RKO (cell line): ENCODE data around the gene KIF2C.
"Not testable (repeated sequence)": the region's sequence is repeated elsewhere in the genome, so short reads cannot be mapped to it uniquely, and the experiment has no call there.

Experiments
- DNase-seq: peaks from one replicate; pipeline ENCODE4 v3.0.0-alpha.2; 2016; ENCODE audit warnings: low spot score

Gene KIF2C

DNA sequence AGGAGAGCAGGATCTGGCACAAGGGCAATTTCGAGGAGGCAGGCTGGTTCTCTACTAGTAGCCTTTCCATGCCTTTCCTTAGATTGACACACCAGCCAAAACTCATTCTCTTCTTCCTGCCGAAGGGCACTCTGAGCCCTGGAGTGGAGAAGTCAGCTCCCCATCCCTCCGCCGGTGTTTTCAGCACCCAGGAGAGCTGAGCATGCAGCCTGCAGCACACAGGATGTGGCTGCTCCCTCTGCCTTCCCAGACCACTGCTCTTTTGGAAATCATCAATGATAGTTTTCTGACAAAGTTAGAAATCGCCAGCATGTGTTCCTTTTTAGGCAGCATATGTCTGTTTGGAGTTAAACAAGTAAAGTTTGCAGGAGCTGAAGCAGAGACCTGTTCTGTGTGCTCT lies 20.3 kb upstream of the KIF2C start:
- DNase-seq: no peak

- no peak for DNase-seq
Measured at GRCh38 chr1:44720281-44720680, 19.4 kb upstream of the KIF2C start.

GRCh38 chr1:44721485-44722361 lies 17.9 kb upstream of the KIF2C start:
- DNase-seq: peak; percentile 97

GRCh38 chr1:44723064-44723463 lies 16.6 kb upstream of the KIF2C start:
- no peak for DNase-seq

DNA sequence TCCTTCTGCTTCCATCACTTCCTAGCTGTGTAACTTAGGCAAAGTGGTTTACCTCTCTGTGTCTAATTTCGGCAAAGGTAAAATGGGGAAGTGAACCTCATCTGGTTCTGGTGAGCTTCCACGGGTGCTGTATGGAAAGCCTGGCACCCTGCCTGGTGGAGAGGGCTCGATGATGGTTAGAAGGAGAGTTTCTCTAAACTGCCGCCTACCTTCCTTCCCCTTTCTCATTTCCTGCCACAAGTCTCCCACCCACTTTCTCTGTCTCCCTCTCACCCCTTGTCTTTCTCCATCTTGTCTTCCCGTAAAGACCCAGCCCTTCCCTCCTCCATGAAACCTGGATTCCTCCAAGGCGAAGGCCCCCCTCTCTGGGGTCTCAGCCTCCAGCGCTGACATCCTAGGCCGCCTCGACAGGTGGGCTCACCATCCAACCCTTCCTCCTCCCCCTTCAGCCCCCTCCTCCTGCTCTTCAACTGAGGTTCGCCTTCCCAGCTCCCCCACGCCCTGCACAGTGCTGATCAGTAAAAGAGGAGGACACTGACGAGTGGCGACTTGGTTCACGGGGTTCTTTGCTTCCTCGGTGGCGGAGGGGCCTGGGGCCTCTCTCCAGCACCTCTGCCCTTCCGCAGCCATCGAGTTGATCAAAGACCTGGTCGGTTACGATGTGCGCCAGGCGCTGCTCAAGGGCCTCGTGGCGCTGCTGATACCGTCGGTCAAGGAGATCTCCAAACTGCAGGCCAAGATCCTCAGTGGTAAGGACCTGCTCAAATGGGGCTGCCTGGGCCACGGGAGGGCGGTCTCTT lies 15.9 kb upstream of the KIF2C start:
- DNase-seq: no peak

DNA sequence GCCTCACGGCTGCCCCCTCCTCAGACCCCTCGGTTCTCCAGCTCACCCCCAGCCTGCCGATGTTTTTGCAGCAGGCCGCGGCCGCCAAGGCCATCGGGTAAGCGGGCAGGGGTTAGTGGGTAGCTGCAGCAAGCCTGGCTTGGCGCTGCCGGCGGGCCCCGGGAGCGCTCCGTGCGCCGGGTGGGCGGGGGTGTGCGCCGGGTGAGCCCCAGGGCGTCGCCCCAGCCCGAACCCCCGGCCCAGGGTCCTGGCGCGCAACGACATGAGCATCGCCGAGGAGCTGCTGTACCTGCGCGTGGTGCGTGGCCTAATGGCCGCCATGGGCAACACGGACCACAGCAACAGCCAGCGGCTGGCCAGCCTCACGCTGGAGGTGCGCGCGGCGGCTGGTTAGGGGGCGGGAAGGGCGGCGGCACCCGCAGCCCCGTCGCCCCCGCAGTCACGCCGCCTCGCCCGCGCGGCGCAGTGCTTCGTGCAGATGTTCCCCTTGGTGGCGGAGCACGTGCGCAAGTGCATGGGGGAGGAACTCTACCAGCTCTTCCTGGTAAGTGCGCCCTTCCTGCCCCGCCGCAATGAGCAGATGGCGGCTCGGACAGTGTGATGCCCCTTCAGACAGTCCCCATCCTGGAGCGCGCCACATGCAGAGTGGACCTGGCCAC lies 15.2 kb upstream of the KIF2C start:
- DNase-seq: no peak

DNA sequence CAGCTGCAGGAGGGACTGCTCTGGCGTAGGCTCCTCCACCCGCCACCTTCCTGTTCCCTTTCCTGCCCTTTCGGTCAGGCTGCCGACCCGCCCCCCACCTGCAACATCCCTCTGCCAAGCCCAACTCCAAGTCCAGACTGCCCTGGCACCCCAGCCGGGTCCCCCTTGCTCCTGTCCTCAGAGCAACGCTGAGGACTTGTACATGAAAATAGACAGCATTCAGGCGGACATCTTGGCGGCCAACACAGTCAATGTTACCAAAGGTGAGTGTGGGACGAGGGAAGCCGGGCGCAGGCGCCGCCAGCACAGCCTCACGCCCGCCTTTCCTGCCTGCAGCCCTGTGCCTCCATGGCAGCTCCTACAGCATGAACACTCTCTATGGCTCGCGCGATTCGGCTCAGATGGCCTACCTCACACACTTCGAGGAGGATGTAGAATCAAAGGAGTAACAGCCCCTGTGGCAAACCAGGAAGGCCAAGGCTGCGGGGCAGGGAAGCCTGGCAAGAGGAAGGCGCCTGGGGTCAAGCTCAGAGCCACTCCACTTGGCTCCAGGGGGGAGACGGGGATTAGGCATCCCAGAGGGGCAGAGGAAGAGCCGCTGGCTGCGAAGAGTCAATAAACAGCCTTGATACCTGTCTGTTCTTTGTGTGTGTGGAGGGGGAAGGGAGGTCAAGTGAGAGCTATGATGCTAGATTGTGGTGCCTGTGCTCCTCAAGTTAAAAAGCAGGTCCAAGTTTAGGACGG lies 14.5 kb upstream of the KIF2C start:
- DNase-seq: no peak

GRCh38 chr1:44730741-44731512 lies 8.7 kb upstream of the KIF2C start, which contains the start of gene RNU5D-1:
RNU5D-1 (minus strand) TSS chr1:44731170.
- DNase-seq: peak; percentile 99

DNA sequence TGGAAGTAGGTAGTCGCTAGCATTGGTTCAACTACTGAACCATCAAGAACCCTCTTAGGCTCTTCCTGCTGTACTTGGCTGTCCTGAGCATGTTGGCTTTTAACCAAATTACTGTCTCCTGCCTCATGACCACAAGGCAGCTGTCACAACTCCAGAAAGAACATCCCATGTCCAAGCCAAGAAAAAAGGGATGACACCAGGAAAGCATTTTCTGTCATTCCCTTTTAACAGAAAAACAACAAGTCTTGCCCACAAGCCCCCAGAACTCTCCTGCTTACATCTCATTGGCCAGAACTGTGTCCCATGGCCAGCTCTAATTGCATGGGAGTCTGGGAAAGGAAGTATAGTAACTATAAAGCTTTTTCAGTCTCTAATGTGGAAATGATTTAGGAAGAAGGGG lies 6.3 kb upstream of the KIF2C start:
- peak; percentile 49 for DNase-seq

GRCh38 chr1:44733784-44734183 lies 5.9 kb upstream of the KIF2C start:
- DNase-seq: no peak

DNA sequence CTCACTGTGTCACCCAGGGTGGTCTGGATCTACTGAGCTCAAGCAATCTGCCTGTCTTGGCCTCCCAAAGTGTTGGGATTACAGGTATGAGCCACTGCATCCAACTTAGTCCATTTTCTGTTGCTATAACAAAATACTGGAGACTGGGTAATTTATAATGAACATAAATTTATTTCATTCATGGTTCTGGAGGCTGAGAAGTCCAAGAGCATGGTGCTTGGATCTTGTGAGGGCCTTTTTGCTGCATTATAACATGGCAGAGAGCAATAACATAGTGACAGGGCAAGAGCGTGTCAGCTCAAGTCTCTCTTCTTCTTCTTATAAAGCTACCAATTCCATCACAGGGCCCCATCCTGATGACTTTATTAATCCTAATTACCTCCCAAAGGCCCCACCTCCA lies 3.6 kb upstream of the KIF2C start:
- DNase-seq: no peak

- not testable (repeated sequence) for DNase-seq
Measured at GRCh38 chr1:44738953-44739306, 707 bp upstream of the KIF2C start.

GRCh38 chr1:44740179-44740617 lies 561 bp downstream of the KIF2C start:
- DNase-seq: no peak

- DNase-seq: no peak
Measured at GRCh38 chr1:44743211-44743610, 3.6 kb downstream of the KIF2C start.

DNA sequence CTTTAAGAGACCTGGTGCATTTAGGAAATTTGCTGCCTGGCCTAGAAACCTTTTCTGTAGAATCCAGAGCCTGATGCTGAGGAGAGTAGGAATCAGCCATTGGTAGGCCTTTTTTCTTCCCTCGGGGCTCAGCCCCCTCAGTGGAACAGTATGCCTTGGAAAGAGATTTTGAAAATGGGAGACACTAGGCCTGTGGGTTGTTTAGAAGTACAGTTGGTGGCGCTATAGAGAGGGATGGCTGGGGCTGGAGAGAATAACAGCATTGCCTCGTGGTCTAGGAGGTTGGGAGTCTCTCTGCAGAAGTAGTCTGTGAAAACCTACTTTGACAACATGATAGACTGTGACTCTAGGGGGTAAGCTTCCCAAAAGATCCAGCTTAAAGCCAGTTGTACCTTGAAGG lies 8.2 kb downstream of the KIF2C start:
- no peak for DNase-seq

GRCh38 chr1:44757420-44757819 lies 17.8 kb downstream of the KIF2C start:
- no peak for DNase-seq

GRCh38 chr1:44759077-44759476 lies 19.4 kb downstream of the KIF2C start:
- DNase-seq: no peak

DNA sequence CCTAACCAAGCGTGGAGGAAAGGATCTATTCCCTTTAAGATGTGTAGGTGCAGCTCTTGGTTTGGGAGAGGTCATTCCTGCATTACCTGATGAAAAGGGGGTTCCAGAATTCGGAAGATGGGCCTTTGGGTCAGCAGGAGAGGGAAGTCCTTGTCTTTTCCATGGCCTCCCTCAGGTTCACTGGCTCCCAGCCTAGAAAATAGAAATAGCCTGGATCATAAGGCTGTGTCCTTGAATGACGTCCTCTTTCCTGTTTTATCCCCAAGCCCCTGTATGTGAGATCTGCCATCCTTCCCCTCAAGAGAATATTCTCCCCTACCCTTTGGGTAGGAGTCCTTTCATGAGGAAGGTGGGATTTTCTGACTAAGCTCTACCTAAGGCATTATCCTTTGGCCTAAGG lies 21.2 kb downstream of the KIF2C start:
- no peak for DNase-seq

GRCh38 chr1:44766421-44766820 lies 26.8 kb downstream of the KIF2C start:
- not testable (repeated sequence) for DNase-seq

GRCh38 chr1:44775078-44775929 lies 35.7 kb downstream of the KIF2C start, which contains the start of gene RPS8:
RPS8 (plus strand) TSS chr1:44775540; CDS start chr1:44775597, 57 bp downstream.
- DNase-seq: peak; percentile 94
